Dermis blood vessel endothelial cell (primary cell): ENCODE data around the gene KIF12. TPM values are rescaled to one million over a fixed set of nuclear protein-coding genes. Genes with fewer than 3 reads are reported as not detected.

Experiments used
- DNase-seq: peaks from one replicate; pipeline ENCODE4 v3.0.0; 2010
- total RNA-seq: library from RNA; depleted of rRNA; stranded (reverse); fragments of >200 nt; gene quantifications from 2 replicates; pipeline ENCODE4 v1.2.3, GENCODE V29; 2014

Gene KIF12
- total RNA-seq, 1 donor from 2014 or later = 0.17 TPM

DNA sequence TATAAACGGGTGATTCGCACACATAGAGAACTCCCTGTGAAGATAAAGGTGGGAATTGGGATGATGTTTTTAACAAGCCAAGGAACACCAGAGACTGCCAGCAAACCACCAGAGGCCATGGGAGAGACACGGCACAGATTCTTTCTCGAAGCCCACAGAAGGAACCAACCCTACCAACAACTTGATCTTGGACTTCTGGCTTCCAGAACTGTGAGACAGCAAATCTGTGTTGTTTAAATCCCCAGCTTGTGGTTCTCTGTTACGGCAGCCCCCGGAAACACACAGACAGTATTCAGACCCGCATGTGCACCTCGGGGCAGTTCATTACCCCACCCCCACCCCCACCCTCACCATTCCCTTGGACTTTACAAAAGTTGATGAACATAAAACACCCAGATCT is 33.8 kb downstream of the KIF12 start:
- DNase-seq = no peak

DNA sequence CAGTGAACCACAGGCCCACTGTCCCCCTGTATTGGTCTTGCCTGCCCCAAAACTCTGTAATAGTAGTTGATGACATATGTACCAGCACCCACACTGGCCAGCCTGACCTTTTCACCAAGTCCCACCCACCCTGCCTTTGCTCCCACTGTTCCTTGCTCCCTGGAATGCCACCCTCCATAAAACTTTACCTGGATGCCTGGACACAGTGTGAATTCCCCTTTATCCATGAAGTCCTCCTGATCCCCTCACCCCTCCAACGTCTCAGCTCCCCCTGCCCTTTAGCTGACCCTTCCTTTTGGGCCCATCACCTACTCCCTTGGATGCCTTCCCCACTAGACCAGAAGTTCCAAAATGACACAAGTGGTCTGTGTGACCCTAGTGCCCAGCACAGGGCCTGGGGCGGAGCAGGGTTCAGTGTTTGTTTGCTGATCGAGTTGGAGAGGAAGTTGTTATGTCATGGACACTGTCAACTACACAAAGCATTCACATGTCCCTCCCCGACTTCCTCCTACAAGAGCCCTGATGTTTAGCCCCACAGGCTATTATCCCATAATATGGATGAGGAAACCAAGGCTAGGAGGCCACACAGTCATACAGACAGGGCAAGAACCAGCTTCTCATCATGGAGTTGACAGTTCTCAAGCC is 37.1 kb downstream of the KIF12 start:
- no peak for DNase-seq

DNA sequence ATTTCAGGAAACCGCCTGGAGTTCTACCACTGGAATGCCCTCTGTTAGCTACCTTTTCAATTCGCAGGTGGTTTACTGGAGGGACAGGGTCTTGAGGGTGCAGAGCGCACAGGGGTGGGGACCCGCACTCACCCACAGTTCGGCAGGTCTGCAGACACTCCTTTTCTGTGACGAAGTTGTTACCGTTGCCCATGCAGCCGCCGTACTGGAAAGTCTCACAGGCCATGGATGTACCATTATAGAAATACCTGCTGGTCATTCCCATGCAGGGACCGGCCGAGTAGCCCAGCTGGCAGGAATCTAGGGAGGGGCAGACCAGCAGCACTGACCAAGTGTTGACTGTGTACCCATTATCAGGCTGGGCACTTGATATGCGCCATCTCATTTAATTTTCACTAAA is 37.8 kb downstream of the KIF12 start:
- no peak for DNase-seq

DNA sequence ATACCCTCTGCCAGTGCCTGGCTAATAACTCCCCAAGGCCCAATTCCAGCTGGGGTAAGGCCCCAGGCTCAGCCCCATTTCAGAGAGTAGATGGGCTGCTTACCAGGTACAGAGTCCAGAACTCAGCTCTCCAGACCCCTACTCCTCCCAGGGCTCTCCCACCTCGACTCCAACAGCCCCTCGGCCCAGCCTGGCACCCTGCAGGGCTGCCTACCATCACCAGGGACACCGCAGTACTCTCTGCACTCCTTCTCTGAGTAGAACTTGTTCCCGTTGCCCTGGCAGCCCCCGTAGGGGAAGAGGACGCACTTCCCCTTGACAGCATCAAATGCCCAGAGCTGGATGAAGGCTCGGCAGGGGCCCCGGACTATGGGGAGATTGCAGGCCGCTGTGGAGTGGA is 38.4 kb downstream of the KIF12 start:
- DNase-seq = no peak

GRCh38 chr9:114060070-114060469 is 39.0 kb downstream of the KIF12 start:
- no peak for DNase-seq

- no peak for DNase-seq
Measured at GRCh38 chr9:114059047-114059803, 39.9 kb downstream of the KIF12 start.

GRCh38 chr9:114058688-114059046 is 40.4 kb downstream of the KIF12 start:
- no peak for DNase-seq

DNA sequence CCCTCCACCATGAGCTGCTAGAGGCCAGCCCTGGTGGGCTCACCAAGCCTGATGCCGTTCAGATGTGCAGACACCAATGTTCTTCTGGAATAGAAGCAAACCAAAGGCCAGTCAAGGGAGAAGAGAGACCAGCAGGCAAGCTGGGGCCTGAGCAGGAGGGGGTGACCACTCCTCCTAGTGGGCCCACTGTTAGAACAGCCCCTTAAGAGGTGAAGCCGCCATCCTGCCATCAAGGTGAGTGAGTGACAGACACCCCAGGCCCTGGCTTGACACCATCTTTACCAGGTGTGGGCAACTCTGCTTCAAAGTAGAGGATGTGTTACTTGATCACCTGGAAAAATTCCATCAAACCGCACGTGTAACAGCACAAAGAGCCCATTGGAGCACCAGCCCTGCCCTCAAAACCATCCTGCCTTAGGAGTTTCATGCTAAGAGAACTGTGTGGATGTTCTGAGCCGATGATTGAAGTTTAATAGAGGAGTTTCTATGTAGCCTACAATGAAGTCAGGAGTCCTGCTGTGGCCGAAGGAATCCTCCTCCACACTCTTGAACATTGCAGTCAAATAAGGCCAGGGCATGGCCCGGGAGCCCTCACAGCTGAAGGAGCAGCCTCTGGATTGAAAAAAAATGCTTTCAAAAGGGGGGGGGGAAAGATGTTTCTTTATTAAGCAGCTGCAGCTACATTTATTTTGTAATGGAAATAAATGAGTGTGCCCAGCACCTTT is 41.8 kb downstream of the KIF12 start:
- DNase-seq = no peak

DNA sequence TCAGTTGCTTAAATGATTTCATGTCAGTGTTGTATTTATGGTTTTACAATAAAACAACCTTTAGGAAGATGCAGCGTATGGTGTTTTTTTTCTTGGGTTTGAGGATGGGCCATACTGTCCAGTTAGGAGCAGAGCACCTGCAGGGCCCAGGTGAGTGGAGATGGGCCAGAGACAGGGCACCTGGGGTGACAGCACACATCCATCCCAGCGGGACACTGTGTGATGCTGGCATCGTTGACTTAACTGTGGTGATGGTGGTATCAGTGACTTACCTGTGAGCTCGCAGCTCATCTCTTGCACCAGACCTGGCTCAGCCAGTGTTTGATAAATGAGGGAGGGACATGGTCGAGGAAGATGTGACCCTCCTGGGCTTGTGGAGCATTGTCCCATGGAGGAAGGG is 42.6 kb downstream of the KIF12 start:
- no peak for DNase-seq

GRCh38 chr9:114055894-114056293 is 43.2 kb downstream of the KIF12 start:
- no peak for DNase-seq

DNA sequence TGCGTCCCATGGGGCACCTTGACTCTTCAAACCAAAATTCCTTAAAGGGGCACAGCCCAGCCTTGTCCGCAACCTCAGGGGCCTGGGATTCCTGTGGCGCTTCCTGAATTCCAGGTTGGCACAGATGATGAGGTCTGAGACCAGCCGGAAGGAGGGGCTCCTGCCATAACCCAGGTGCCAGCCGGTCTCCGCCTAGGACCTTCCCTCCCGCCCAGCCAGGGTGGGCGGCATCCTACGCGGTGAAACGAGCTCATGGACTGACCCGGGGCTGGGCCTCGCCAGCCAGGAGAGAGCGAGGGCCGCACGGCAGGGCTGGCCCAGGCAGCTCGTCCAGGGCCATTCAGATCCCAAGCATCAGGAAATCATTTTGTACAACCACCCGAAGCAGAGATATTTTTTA is 44.0 kb downstream of the KIF12 start:
- no peak for DNase-seq

DNA sequence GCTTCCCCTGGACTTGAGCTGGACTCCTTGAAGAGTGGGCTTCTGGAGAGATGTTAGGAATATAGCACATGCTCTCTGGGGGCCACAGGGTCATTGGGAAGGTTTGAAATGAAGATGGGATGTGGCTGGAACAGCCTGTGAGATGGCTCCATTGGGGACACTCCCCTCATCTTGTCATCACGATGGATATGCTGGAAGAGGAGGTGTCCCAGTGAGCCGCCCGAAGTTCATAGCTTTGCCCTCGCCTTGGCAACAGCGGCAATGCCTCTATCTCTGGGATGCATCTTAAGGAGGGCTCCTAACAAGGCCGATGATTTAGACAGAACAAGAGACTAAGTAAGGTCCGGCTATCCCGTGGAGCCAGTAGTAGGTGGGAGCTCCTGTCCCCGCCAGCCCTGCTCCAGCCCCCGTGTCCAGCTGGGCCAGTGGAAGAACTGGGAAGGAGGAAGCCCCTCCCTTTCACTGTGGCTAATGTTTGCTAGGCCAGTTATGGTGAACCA is 44.9 kb downstream of the KIF12 start:
- DNase-seq = no peak

DNA sequence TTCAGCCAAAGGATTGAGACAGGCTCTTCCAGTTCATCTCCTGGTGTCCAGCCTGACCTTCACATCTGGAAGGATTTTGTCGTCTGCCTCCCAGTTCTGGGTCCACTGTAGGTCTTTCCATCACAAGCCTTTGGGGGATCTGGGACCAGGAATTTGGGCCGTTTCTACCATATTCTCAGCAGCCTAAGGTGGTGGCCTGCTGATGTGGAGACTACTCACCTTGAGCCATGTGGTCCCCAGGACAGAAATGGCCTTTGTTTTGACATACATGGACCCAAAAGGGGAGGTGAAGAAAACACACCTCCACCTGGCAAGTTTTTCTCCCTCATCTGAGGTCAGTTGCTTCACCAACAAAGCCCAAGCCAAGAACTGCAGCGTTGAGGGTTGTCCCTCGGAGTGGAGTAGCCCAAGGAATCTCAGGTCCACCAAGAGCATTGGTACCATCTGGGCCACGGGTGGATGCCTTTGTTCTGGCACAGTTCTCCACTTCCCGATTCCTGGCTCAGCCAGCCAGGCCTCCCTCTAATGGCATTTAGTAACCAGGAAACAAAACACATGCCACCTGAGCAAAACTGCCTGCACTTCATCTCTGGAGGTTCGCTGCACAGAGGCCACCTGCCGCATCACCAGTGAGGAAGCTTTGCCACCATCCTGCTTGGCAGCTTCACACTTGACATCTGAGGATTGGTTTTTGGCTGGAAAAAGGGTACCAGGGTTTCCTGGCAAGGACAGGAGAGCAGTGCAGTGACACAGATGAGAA is 45.7 kb downstream of the KIF12 start:
- DNase-seq = no peak

DNA sequence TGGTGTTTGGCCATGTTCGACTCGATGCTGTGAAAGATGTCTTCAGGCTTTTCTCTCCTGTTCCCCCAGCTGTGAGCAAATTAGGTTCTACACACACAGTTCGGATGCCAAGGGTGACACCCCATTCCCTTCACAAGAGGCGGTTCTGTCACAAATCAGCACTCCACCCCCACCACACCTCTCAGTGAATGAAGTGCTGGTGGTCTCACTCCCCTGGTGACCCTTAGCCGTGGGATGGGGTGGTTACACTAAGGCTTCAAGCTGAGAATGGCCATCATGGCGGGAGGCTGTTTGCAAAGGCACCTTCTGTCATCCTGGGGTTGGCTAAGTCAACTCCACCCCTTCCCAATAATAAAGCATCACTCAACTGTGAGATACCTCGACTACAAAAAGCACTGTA is 47.4 kb downstream of the KIF12 start:
- DNase-seq = no peak

DNA sequence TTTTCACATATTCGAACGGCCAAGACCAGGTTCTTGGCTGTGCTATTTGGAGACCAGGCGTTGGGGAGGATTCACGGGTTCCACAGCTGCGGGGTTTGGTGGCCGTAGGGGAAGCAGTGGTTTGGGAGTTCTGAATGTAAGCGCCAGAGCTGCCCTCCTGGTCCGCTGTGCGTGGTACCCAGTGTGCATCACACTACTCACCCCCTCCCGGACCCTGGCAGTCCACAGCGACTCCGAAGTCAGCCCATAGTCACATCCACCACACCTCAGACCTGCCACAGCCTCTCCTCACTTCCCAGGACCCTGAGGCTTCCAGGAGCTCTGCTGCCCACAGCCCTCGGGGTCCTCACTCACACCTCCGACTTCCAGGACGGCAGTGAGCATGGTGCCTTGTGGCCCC is 47.8 kb downstream of the KIF12 start:
- DNase-seq = no peak

DNA sequence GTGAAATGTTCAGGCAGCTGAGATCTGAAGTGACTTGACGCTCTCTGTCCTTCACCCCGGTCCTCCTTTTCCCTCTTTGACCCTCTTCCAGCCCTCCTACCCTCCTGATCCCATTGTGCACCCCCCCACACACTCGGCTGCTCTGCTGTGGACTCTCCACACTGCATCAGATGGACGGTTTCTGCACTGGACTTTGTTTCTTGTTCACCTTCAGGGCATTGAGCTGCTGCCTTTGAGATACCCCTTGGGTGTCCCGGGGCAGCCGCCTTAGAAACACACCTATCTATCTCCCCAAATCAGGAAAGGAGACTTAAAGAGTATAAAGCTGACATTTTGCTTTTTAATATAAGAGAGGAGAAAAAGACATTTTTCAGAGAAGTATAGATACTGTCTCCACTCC is 48.4 kb downstream of the KIF12 start:
- no peak for DNase-seq

DNA sequence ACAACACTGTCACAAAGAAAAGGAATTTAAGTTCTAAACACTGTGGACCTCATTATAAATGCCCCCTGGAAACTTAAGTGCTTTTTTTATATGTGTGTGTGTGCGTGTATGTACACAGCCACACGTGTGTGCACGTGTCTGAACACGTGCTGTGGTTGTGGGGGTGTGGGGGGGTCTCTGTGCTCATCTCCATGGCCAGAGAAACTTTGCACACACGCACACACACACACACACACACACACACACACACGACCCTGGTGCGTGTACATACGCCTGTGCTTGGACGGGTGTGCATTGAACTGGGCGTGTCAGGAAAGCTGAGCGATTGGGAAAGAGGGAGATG is 48.9 kb downstream of the KIF12 start:
- no peak for DNase-seq

GRCh38 chr9:114049441-114050225 is 49.5 kb downstream of the KIF12 start:
- no peak for DNase-seq

GRCh38 chr9:114048533-114049415 is 50.3 kb downstream of the KIF12 start:
- DNase-seq = no peak

DNA sequence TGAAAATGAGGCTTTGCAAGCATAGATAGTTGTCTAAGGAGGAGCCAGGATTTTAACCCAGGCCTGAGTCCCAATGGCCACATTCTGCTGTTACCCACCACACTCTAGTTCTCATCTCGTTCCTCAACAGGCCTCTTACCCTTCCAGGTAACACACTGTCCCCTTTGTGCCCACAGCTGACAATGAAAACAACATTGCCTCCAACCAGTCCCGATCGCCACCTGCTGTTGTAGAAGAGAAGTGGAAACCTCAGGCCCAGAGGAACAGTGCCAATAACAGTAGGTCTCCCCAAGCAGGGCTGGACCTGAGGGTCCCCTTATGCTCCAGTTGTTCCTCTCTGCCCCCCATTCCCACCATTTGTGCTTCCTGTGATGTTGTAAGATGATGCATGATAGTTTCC is 51.4 kb downstream of the KIF12 start:
- DNase-seq = peak; percentile 52

- no peak for DNase-seq
Measured at GRCh38 chr9:114046875-114047274, 52.2 kb downstream of the KIF12 start.
